Measurements from ENCODE around the gene RNF220. TPM values are rescaled to one million over a fixed set of nuclear protein-coding genes. Genes with fewer than 3 reads are reported as not detected.

Gene RNF220
- total RNA-seq, 4 donors from 2014 or later, result 112 to 134 (median 132) TPM

- WGBS, 2 donors (ENCODE audit: low coverage in 1 of 2), result 37 to 47% methylated on average over 6 to 9 of the region's 15 CpGs
Measured at GRCh38 chr1:44543064-44543744, 138.1 kb downstream of the RNF220 start.

DNA sequence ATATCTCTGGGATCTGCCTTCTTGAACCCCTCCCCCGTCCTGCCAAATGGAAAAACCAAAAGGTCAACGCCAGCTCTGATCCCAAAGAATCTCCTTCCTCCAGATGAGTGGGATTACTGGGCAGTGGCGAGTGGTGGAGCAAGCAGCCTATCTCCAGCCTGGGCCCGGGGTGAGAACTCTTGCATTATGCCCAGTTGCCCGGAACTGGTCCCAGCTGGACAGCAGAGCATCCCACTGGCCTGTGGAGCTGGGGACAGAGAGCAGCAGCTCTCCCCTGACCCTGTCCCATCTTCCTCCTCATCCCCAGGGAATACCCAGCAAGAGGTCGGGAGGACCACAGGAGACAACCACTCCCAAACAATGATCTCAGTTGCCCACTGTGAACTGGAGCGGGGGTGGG is 138.7 kb downstream of the RNF220 start:
- no peak overlapping the region for H3K4me3 ChIP-seq
- no peaks in the 10 kb centered on the region for H3K9me3 ChIP-seq
- ATAC-seq, result no peak
- TF ChIP-seq EP300 (IDR thresholded peaks at IDR 0.05) (no peak), POLR2A (IDR thresholded peaks at IDR 0.05) (no peak), POLR2AphosphoS5 (IDR thresholded peaks at IDR 0.05) (no peak)
- TF ChIP-seq, protein P1, sequence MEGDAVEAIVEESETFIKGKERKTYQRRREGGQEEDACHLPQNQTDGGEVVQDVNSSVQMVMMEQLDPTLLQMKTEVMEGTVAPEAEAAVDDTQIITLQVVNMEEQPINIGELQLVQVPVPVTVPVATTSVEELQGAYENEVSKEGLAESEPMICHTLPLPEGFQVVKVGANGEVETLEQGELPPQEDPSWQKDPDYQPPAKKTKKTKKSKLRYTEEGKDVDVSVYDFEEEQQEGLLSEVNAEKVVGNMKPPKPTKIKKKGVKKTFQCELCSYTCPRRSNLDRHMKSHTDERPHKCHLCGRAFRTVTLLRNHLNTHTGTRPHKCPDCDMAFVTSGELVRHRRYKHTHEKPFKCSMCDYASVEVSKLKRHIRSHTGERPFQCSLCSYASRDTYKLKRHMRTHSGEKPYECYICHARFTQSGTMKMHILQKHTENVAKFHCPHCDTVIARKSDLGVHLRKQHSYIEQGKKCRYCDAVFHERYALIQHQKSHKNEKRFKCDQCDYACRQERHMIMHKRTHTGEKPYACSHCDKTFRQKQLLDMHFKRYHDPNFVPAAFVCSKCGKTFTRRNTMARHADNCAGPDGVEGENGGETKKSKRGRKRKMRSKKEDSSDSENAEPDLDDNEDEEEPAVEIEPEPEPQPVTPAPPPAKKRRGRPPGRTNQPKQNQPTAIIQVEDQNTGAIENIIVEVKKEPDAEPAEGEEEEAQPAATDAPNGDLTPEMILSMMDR (IDR thresholded peaks at IDR 0.05), result no peak
- H3K4me1 ChIP-seq, result no peaks in the 10 kb centered on the region
- H3K27me3 ChIP-seq, result peaks cover 54% of the 10 kb centered on the region
- H3K36me3 ChIP-seq, result no peaks in the 10 kb centered on the region
- 46% methylated on average over 3 of the region's 7 CpGs; no CpG with 5 or more reads in 1 of the 2 donors for WGBS, 2 donors (ENCODE audit: low coverage in 1 of 2)
- H3K27ac ChIP-seq, result no peak overlapping the region

More at GRCh38 chr1:44543064-44543744, 138.1 kb downstream of the RNF220 start:
- ATAC-seq, result no peak
- Histone ChIP-seq H3K27me3 (peaks cover 48% of the 10 kb centered on the region), H3K4me3 (no peak overlapping the region), H3K9me3 (no peaks in the 10 kb centered on the region), H3K27ac (no peak overlapping the region), H3K36me3 (no peaks in the 10 kb centered on the region), H3K4me1 (no peaks in the 10 kb centered on the region)
- TF ChIP-seq POLR2AphosphoS5 (IDR thresholded peaks at IDR 0.05) (no peak), POLR2A (IDR thresholded peaks at IDR 0.05) (no peak), EP300 (IDR thresholded peaks at IDR 0.05) (no peak)
- TF ChIP-seq, protein P1 (IDR thresholded peaks at IDR 0.05), result no peak

- peaks cover 57% of the 10 kb centered on the region for H3K27me3 ChIP-seq
- 71 to 89% methylated on average over 3 to 7 of the region's 9 CpGs for WGBS, 2 donors (ENCODE audit: low coverage in 1 of 2)
- no peak for ATAC-seq
Measured at GRCh38 chr1:44544960-44545359, 139.9 kb downstream of the RNF220 start.

GRCh38 chr1:44545961-44546360 is 140.9 kb downstream of the RNF220 start:
- Histone ChIP-seq H3K4me1 (no peaks in the 10 kb centered on the region), H3K9me3 (no peaks in the 10 kb centered on the region), H3K36me3 (no peaks in the 10 kb centered on the region), H3K27me3 (peaks cover 57% of the 10 kb centered on the region), H3K27ac (no peak overlapping the region), H3K4me3 (no peak overlapping the region)
- ATAC-seq, result no peak
- TF ChIP-seq, protein P1 (IDR thresholded peaks at IDR 0.05), result no peak
- TF ChIP-seq POLR2AphosphoS5 (IDR thresholded peaks at IDR 0.05), result no peak
- no peak for TF ChIP-seq EP300 (IDR thresholded peaks at IDR 0.05)
- no peak for TF ChIP-seq POLR2A (IDR thresholded peaks at IDR 0.05)
- 50 to 82% methylated on average over 1 to 3 of the region's 6 CpGs for WGBS, 2 donors (ENCODE audit: low coverage in 1 of 2)

More at GRCh38 chr1:44544960-44545359, 139.9 kb downstream of the RNF220 start:
- Histone ChIP-seq H3K36me3 (no peaks in the 10 kb centered on the region), H3K9me3 (no peaks in the 10 kb centered on the region), H3K27ac (no peak overlapping the region), H3K4me3 (no peak overlapping the region), H3K4me1 (no peaks in the 10 kb centered on the region)
- TF ChIP-seq, protein P1 (IDR thresholded peaks at IDR 0.05), result no peak
- TF ChIP-seq EP300 (IDR thresholded peaks at IDR 0.05) (no peak), POLR2AphosphoS5 (IDR thresholded peaks at IDR 0.05) (no peak), POLR2A (IDR thresholded peaks at IDR 0.05) (no peak)
